ENCODE measurements around the gene IRAK1BP1. TPM values are rescaled to one million over a fixed set of nuclear protein-coding genes. Genes with fewer than 3 reads are reported as not detected.
"Not testable (repeated sequence)": the region's sequence is repeated elsewhere in the genome, so short reads cannot be mapped to it uniquely, and the experiment has no call there.

The IRAK1BP1 gene
- total RNA-seq, 4 donors from 2014 or later, result 3.1 to 5.4 (median 4.0) TPM

DNA sequence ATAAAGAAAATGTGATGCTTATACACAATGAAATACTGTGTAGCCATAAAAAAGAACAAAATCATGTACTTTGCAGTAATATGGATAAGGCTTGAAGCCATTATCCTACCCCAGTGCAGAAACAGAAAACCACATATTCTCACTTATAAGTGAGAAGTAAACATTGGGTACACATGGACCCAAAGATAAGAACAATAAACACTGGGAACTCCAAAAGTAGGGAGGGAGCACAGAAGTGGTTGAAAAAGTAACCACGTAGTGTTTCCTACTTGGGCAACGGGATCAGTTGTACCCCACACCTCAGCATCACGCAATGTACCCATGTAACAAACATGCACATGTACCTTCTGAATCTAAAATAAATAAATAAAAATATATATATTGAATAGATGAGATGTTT is 8.2 kb downstream of the IRAK1BP1 start:
- Histone ChIP-seq H3K9me3 (peaks cover 0 to 3% (median 0%) of the 10 kb centered on the region in 4 donors), H3K27me3 (no peaks in the 10 kb centered on the region), H3K27ac (replicated peaks in 1 of 4) (no peak overlapping the region), H3K4me3 (no peak overlapping the region), H3K4me1 (no peaks in the 10 kb centered on the region), H3K36me3 (peaks cover 0 to 32% (median 11%) of the 10 kb centered on the region in 4 donors)
- DNase-seq (ENCODE audit: extremely low spot score), result no peak
- TF ChIP-seq EP300 (IDR thresholded peaks at IDR 0.05), result no peak
- TF ChIP-seq POLR2A (IDR thresholded peaks at IDR 0.05; ENCODE audit: low read depth), result no peak
- TF ChIP-seq, protein P1, sequence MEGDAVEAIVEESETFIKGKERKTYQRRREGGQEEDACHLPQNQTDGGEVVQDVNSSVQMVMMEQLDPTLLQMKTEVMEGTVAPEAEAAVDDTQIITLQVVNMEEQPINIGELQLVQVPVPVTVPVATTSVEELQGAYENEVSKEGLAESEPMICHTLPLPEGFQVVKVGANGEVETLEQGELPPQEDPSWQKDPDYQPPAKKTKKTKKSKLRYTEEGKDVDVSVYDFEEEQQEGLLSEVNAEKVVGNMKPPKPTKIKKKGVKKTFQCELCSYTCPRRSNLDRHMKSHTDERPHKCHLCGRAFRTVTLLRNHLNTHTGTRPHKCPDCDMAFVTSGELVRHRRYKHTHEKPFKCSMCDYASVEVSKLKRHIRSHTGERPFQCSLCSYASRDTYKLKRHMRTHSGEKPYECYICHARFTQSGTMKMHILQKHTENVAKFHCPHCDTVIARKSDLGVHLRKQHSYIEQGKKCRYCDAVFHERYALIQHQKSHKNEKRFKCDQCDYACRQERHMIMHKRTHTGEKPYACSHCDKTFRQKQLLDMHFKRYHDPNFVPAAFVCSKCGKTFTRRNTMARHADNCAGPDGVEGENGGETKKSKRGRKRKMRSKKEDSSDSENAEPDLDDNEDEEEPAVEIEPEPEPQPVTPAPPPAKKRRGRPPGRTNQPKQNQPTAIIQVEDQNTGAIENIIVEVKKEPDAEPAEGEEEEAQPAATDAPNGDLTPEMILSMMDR (IDR thresholded peaks at IDR 0.05), result no peak
- TF ChIP-seq POLR2AphosphoS5 (IDR thresholded peaks at IDR 0.05), result no peak
- intact Hi-C loops (cut with DNase I), result no loop called here
- WGBS, result 98% methylated on average over 3 of the region's 3 CpGs

DNA sequence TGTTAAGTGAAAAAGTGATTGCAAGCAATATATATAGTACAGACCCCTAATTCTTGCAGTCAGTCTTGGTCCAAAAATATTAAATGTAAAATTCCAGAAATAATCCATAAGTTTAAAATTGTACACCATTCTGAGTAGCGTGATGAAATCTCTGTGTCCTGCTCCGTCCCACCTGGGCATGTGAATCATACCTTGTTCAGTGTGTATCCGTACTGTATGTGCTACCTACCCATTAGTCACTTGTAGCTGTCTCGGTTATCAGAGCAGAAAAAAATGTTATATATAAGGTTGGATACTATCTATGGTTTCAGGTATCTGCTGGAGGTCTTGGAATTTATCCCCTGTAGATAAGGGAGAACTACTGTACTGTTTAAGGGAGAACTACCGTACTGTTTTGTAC is 16.3 kb downstream of the IRAK1BP1 start:
- H3K4me1 ChIP-seq, result no peaks in the 10 kb centered on the region
- no peaks in the 10 kb centered on the region for H3K9me3 ChIP-seq
- no peak overlapping the region for H3K4me3 ChIP-seq
- intact Hi-C loops (cut with DNase I), result no loop called here
- no peak overlapping the region for H3K27ac ChIP-seq (replicated peaks in 1 of 4)
- no peak for DNase-seq (ENCODE audit: extremely low spot score)
- H3K27me3 ChIP-seq, result no peaks in the 10 kb centered on the region
- TF ChIP-seq POLR2A (IDR thresholded peaks at IDR 0.05; ENCODE audit: low read depth) (no peak), EP300 (IDR thresholded peaks at IDR 0.05) (no peak), POLR2AphosphoS5 (IDR thresholded peaks at IDR 0.05) (no peak)
- TF ChIP-seq, protein P1 (IDR thresholded peaks at IDR 0.05), result no peak
- 94% methylated on average over 5 of the region's 5 CpGs for WGBS
- peaks cover 0 to 10% (median 0%) of the 10 kb centered on the region in 4 donors for H3K36me3 ChIP-seq

DNA sequence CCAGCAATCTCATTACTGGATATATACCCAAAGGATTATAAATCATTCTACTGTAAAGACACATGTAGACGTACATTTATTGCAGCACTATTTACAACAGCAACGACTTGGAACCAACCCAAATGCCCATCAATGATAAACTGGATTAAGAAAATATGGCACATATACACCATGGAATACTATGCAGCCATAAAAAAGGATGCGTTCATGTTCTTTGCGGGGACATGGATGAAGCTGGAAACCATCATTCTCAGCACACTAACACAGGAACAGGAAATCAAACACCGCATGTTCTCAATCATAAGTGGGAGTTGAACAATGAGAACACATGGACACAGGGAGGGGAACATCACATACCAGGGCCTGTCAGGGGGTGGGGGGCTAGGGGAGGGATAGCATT is 22.6 kb downstream of the IRAK1BP1 start:
- DNase-seq (ENCODE audit: extremely low spot score); intact Hi-C loops (cut with DNase I); H3K27ac ChIP-seq (replicated peaks in 1 of 4); H3K27me3 ChIP-seq; H3K4me3 ChIP-seq; H3K9me3 ChIP-seq; H3K4me1 ChIP-seq: not testable (repeated sequence)
- peaks cover 0 to 10% (median 0%) of the 10 kb centered on the region in 4 donors for H3K36me3 ChIP-seq
- 94% methylated on average over 5 of the region's 5 CpGs for WGBS

DNA sequence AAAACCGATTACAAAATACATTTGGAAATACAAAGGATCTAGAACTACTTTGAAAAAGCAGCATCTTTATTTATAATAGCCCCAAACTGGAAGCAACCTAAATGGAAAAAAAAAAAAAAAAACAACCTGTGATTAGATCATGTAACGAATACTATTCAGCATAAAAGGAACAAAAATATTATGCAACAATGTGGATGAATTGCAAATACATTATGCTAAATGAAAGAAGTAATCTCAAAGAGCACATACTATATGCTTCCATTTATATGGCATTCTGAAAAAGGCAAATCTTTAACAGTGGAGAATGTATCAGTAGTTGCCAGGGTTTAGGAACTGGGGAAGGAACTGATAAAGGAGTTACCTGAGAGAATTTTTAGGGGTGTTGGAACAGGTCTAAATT is 28.9 kb downstream of the IRAK1BP1 start:
- WGBS, result 87% methylated on average over 2 of the region's 2 CpGs
- H3K36me3 ChIP-seq, result peaks cover 0 to 10% (median 2%) of the 10 kb centered on the region in 4 donors
- H3K27ac ChIP-seq (replicated peaks in 1 of 4), result no peak overlapping the region
- H3K9me3 ChIP-seq, result no peaks in the 10 kb centered on the region
- DNase-seq (ENCODE audit: extremely low spot score), result no peak
- peaks cover 0 to 3% (median 0%) of the 10 kb centered on the region in 4 donors for H3K4me1 ChIP-seq
- intact Hi-C loops (cut with DNase I), result no loop called here
- H3K4me3 ChIP-seq, result no peak overlapping the region
- H3K27me3 ChIP-seq, result no peaks in the 10 kb centered on the region
- TF ChIP-seq EP300 (IDR thresholded peaks at IDR 0.05) (no peak), POLR2A (IDR thresholded peaks at IDR 0.05; ENCODE audit: low read depth) (no peak), POLR2AphosphoS5 (IDR thresholded peaks at IDR 0.05) (no peak)
- TF ChIP-seq, protein P1 (IDR thresholded peaks at IDR 0.05), result no peak

DNA sequence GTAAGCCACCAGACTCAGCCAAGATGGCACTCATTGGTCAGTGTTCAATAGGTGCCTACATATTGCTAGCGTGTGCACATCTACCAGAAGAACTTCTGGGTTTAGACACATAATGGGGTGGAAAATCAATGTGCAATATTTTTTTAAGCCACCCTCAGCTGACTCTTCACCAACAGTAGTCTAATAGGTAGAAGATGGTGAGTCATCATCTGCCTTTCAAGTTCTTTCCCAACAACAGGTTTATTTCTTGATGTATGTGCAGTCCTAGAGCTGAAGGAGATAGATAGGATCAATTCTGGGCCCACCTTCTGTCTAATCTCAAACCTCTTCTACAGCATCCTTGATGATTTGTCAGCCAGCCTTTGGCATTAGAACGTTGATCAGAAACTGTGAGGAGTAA is 41.3 kb downstream of the IRAK1BP1 start:
- H3K4me1 ChIP-seq, result peaks cover 0 to 13% (median 8%) of the 10 kb centered on the region in 4 donors
- no peak overlapping the region for H3K4me3 ChIP-seq
- H3K27me3 ChIP-seq, result peaks cover 0 to 4% (median 0%) of the 10 kb centered on the region in 4 donors
- no peak for DNase-seq (ENCODE audit: extremely low spot score)
- TF ChIP-seq POLR2A (IDR thresholded peaks at IDR 0.05; ENCODE audit: low read depth), result no peak
- no peaks in the 10 kb centered on the region for H3K9me3 ChIP-seq
- intact Hi-C loops (cut with DNase I), result no loop called here
- no peak overlapping the region for H3K27ac ChIP-seq (replicated peaks in 1 of 4)
- H3K36me3 ChIP-seq, result no peaks in the 10 kb centered on the region
- 89% methylated on average over 2 of the region's 2 CpGs for WGBS

DNA sequence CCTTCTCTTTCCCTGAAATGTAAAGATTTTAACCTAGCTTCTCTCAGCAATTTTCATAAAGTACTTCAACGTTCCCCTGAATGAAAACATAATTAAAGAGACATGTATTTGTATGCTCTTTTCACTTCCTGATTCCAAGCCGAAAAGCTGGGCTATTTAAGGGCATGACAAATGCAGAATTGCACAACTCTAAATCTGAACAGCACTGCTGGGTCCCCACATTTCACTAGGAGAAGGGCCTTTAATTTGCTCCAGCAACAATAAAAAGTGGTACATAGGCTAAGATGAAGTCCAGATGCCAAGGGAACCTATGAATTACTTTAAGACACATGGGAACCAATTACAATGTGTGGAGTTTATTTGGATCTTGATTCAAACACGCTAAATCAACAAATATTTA is 42.0 kb downstream of the IRAK1BP1 start:
- Histone ChIP-seq H3K27me3 (peaks cover 0 to 4% (median 0%) of the 10 kb centered on the region in 4 donors), H3K36me3 (no peaks in the 10 kb centered on the region), H3K4me1 (peaks cover 0 to 13% (median 8%) of the 10 kb centered on the region in 4 donors), H3K27ac (replicated peaks in 1 of 4) (no peak overlapping the region), H3K9me3 (no peaks in the 10 kb centered on the region), H3K4me3 (no peak overlapping the region)
- no peak for TF ChIP-seq POLR2AphosphoS5 (IDR thresholded peaks at IDR 0.05)
- TF ChIP-seq EP300 (IDR thresholded peaks at IDR 0.05), result no peak
- TF ChIP-seq, protein P1 (IDR thresholded peaks at IDR 0.05), result no peak
- no peak for TF ChIP-seq POLR2A (IDR thresholded peaks at IDR 0.05; ENCODE audit: low read depth)
- intact Hi-C loops (cut with DNase I), result no loop called here
- DNase-seq (ENCODE audit: extremely low spot score), result no peak
- WGBS, result 63% methylated on average over 3 of the region's 3 CpGs
